GM21390 (cell line): ENCODE measurements around the gene EGFL8.
A peak's percentile ranks its signal among the peaks of the same experiment; 100 is the strongest.

Experiments used
- ATAC-seq: cut with Tn5 transposase; IDR thresholded peaks from one replicate; pipeline ENCODE4 v1.9.1; 2021; ENCODE audit not compliant: unreplicated experiment

Gene EGFL8

DNA sequence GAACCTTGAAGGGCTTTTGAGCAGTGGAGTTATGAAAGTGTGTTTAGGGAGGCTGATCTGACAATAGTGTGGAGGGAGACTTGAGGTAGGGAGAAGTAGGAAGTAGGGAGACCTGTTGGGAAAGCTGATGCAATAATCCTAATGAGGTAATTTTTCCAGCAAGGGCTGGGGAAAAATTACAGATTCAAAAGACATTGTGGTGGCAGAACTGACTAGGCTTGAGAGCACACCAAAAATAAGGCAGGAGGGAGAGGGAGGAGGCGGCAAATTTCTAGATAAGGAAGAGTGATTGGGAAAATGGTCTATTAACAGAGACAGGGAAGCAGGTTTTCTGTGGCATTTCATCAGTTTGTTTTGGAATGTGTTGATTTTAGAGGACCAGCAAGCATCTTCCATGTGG, 18.1 kb upstream of the EGFL8 start:
- no peak for ATAC-seq

DNA sequence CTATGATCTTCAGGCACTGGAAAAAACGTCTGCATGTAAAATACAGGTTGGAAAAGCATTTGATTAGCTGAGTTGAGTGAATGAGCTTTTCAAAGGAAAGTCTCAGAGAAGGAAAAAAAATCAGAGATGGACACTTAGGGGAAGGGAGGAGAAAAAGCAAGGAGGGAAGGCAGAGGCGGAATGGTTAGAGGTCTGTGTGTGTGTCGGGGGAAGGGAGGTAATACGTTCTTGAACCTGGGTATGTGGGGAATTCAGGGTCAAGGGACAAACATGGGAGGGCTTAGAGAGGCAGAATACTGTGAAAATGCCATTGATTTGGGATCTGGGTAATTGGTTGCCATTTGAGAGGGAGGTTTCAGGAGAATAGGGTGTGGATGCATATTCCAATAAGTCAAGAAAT, 17.7 kb upstream of the EGFL8 start:
- no peak for ATAC-seq

DNA sequence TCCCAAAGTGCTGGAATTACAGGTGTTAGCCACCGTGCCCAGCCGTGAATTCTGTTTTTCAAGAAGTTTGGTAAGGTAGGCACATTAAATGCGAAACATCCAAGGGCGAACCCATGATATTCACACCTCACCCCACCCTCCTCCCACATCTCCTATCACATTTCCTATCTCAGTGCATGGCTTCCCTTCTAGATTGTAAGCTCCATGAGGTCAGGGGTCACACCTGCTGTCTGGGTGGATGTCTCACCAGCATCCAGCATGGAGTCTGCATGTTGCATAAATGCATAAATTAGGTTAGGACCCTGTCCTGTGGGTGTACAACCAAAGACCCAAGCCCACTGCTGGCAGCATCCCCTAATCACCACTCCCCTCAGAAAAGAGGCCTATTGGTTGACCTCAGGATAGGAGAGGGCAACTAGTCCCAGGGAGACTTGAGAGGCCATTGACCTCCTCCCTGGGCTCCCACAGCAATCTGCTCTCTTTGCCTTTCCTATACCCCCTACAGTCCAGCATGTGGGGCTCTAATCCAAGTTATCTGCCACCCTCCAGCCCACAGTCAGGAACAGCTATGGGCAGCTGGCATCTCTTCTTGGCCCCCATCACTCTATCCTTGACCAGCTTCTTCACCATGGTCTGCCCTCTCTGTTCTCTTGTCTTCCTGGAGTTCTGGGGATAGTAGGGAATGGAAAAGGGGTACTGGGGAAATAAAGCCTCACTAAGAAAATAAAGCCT, 16.8 kb upstream of the EGFL8 start:
- no peak for ATAC-seq

DNA sequence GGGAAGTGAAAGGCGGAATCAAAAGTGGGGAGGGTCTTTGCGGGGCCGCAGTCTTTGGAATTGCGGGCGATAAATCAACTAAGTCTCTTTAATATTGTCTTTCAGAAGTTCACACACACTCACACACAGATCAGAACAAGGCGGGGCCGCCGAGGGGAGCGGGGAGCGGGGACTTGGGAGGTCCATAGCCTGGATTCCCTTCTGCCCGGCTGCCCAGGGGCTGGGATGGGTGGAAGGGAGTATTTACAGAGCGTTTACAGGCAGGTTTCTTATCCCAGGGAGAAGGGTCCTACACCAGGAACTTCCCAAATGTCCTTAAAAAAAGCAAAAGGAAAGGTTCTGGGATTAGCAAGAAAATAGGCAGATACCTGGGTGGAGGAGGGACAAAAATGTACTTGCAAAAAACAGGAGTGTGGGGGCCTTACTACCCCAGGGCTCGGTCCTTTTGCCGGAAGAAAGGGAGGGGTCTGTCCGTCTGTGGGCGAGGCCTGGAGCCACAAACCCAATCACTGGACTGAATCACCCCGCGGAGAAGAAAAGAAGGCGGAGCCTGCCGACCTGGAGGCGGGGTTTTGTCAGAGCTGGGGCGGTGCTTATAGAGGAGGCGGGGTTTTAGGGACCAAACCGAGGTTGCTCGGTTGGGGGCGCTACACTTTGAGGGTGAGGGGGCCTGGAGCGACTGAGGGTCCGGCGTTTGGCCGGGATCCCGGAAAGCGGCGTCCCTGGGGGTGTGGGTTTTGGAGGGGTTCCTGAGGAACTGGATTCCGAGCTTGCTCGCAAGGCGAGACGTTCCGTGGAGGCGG, 15.9 kb upstream of the EGFL8 start:
- ATAC-seq = no peak

DNA sequence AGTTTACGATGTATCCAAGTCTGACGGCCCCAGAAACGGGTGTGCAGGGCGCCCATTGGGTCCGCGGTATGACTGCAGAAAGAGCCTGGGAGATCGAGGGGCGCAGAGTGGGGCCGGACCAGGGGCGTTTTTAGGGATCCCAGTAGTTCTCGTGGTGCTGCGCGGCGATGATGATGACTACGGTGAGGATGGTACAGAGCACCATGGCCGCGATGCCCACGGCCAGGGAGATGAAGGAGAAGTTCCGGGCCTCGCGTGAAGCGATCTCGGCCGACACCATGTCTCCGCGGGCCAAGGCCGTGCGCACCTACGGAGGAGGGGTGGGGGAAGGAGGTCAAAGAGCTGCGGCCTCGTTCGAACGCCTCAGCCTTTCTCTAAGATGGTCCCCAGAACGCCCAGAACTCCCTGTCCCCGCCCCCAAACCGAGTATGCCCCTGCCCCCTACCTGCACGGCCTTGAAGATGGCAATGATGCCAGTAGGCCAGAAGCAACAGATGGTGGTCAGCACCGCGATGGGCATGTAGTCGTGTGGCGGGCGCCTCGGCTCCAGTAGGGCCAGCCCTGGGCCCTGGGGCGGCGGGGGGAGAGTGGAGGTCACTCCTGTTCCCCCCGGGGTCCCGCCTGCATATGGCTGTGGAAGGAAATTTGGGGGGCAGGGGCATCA, 15.2 kb upstream of the EGFL8 start:
- no peak for ATAC-seq

DNA sequence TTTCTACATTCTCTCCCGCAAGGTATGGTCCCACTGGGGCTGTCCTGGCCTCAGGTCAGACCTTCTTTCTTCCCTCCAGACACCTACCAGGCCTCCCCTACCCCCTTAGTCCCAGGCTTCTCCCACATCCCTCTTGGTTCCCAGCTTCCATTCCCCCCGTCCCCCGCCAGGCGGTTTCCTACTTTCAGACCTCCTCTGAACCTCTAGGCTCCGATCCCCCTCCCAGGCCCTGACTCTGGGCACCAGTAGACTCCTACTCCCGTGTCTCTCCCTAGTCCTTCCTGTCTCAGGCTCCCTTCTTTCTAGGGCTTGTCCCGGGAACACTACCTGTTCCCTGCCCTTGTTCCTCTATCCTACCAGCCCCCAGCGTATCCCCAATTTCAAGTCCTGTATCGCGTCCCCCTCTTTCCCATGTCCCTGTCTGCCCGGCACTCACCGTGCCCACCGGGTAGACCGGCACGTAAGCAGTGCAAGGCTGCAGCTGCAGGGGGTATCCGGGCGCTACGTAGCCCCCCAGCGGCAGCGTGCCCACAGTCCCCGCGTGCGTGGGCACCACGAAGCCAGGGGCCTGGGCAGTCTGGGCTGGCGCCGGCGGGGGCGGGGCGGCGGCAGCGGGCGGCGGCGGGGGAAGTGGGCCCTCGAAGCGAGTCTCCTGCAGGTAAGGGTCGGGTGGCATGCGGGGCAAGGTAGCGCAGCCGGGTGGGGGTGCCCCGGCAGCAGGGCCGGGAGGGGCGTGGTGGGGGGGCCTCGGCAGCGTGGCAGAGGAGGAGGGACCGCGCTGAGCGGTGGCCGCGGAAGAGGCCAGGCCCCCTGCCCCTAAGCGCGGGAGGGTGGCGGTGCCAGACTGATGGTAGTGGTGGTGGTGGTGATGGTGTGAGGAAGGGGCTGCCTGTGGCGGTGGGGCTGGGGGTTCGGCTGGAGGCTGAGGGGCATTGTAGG, 14.2 kb upstream of the EGFL8 start:
- ATAC-seq = no peak

DNA sequence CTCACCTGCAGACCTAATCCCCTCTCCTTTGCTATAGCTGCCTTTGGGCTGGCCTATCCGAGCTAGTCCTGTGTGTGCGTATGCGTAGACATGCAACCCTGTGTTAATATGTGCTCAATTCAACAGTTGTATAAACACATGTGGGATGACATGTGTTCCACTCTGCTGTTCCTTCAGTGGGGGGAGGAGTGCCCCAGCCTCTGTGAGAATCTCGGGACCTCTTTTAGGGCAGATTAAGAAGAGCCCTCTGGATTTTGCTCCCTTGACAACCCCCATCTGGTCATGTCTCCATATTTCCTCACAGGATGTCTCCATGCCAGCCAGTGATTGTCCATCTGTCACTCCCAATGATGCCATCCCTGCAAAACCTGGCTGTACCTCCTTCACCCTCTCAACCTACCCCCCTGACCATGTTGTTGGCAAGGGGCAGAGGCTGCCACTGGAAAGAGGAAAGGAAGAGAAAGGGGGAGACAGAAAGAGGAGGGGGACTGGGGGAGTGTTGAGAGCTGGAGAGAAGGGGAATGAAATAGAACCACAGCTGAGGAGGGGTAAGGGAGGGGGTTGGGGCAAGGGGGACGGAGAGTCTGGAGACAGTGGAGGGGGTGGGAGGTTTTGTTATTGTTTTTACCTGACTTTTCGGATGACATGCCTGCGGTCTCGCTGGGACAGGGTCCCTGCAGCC, 13.1 kb upstream of the EGFL8 start:
- no peak for ATAC-seq

DNA sequence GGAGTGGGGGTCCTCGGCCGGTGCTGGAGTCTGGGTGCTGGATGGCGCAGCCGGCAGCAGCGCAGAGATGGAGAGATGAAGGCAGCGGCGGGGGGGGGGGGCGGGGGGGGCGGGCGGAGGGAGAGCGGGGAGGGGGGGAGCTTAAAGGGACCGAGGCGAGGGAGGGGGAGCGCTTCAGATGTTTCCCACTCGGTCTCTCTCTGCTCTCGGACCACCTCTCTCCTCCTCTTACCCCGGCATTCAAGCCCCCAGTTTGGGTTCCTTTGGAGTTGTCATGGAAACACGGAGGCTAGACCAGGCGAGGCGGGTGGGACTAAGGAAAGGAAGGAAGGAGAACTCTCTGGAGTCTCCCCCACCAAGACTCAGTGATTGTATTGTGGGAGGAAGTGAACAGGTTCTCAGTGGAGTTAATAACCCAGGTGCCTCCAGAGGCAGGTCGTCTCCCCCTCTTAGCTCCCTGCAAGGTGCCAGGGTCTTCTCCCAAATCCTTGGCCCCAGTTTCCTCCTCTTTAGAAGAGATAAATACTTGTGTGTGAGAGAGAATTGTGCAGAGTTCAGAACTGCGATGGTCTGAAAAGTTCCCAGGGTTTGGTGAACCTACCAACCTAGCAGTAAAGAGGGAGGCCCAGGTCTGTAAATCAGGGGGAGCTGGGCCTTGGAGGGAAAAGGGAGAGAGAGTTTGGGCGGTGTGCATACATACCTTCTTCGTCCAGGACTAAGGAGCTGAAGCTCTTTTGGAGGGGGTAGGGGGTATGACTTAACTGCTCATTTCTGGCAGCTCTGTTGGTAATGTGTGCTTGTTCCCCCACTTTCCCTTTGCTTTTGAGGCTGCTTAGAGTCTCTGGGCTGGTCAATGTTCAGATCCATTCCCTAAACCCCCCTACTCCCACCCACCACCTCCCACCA, 12.3 kb upstream of the EGFL8 start, which contains the start of gene PRRT1:
Gene PRRT1, minus strand, starts transcription at position 77 of the 906 bp plus-strand sequence. CDS start 112 bp downstream, outside the sequence.
- no peak for ATAC-seq

DNA sequence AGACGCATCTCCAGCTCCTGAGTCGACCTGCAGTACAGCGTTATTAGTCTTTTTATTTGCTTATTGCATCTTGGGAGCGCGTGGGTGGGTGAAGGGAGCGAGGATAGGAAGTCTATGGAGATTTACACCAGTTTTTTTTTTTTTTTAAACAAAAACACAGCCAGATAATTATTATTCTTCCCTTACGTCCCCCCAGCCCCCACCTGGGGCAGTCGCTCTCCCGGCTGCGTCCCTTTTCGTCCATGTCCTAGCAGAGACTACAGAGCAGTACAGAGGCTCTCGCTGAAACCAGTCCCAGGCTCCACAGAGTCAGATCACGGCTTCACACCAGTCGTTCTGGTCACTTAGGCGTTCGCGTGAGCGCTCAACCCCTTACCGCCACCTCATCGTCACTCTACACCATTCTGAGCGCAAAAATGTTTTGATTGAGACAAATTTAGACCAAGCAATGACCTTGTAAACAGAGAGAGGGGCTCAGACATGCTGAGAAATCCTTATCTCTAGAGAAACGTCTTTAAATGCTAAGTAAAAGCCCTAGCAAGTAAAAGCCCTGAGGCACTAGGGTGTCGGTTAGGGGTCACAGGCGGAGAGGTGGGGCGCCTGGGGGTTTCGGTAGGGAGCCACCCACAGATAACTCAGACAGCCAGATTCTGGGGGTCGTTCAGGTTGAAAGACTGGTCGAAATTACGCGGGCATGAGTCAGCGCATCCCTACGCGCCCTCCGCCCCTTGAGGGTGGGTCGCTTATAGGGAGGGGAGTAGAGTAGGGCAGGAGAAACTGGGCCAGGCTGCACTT, 11.4 kb upstream of the EGFL8 start:
- no peak for ATAC-seq

DNA sequence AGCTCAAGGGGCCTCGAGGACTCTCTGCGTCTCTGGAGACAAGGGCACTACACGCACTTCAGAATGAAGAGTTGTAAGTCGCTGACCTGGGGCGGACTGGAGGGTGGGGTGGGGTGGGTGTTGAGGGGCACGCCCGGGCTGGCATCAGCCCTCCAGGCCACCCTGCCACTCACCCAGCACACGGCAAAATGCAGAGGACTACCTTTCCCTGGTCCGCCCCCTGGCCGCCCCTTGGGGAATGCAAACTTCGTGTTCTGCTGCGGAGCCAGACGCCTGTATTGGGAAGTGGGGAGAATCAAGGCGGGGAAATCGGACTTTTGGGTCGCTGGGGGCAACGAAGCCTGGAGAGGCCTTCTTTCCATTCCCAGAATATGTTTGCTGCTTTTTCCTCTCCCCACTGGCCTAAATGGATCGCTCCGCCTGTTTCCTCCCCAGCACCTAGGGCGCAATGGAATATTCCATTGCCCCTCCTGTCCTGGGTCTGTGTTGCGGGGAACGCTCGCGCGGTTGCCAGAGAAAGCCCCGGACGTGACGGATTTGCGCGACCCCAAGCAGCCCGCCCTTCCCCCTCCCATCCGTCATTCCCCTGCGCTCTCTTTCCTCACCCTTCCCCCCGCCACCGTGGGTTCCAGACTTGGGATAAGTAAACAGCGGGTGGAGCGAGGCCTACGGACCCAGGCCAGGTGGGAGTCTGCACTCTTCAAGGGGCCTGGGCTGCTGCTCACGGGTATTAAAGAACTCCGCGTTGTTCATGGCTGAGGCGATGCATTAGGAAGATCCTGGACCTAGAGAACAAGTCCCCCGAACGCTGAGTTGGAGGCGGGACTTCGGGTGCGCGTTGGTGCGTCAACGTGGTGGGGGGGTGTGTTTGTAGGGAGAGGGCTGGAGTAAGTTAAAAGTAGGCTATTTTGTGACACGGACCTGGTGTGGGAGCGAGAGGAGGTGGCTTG, 10.6 kb upstream of the EGFL8 start, which contains the start of gene PPT2:
Gene PPT2, plus strand, starts transcription at position 578 of the 950 bp plus-strand sequence. CDS start 454 bp downstream, outside the sequence.
- peak; percentile 36 for ATAC-seq

DNA sequence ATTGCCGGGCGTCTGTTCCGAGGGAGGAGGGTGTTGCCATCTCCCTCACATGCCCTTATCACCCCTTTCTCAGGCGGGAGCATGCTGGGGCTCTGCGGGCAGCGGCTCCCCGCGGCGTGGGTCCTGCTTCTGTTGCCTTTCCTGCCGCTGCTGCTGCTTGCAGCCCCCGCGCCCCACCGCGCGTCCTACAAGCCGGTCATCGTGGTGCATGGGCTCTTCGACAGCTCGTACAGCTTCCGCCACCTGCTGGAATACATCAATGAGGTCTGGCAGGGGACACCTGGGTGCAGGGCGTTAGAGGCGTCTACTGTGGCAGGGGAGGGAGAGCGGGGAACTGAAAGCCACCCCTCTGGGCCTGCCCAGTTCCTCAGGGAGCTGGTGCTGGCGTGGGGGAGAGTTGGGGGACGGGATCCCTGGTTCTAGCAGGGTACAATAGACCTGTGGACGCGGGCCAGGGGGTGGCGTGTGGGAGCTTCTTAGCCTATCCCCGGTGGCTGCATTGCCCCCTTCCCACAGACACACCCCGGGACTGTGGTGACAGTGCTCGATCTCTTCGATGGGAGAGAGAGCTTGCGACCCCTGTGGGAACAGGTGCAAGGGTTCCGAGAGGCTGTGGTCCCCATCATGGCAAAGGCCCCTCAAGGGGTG, 9.8 kb upstream of the EGFL8 start:
- ATAC-seq = peak; percentile 57

DNA sequence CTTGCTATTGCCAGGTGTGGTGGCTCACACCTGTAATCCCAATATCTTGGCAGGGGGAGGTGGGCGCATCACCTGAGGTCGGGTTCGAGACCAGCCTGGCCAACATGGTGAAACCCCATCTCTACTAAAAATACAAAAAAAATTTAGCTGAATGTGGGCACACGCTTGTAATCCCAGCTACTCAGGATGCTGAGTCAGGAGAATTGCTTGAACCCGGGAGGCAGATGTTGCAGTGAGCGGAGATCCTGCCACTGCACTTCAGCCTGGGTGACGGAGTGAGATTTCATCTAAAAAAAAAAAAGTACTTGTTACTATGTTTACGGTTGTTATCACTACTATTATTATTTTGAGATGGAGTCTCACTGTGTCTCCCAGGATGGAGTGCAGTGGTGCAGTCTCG, 7.5 kb upstream of the EGFL8 start:
- ATAC-seq = no peak

DNA sequence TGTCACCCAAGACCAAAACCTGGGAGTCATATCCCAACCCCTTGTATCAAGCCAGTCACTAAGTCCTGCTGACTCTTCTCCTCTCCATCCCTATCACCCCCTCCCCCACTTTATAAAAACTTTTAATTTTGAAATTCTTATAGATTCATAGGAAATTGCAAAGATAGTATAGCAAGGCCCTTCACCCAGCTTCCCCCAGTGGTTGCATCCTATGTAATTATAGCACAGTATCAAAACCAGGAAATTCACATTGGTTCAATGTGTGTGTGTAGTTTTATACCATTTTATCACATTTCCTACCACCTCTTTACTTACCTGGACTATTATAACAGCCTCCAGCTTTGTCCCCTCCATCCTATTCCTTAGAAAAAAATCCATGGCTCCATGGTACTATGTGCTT, 6.3 kb upstream of the EGFL8 start:
- ATAC-seq = no peak

DNA sequence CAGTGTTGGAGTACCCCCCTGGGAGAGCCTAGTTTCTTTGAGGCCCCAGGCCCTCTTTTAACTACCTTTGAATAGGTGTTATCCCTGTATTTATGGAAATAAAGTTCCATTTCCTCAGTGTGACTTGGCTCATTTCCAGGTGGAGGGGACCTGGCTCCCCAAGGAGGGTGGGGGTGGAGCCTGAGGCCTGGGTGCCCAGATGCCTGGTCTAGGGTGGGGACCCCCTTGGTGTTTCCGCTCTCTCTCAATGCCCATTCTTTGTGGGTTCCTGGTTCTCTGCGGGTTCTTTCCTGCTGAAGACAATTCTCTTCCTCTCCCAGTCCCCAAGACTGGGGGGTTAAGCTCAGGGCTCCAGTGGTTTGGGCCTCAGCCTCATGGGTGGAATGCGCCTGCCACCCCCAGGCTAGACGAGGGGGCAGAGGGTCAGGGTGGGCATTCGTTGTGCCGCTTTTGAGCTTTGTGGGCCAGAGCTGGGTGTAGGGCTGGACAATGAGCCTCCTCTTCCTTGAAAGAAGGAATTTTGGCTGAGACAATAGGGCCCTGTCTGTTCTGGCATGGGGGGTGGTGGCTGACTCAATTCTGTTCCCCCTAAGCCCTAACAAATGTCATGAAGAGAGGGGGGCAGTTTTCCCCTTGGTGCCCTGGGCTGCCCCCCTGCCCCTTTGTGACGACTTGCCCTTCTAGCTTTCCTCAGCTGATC, 686 bp upstream of the EGFL8 start:
- ATAC-seq = no peak

DNA sequence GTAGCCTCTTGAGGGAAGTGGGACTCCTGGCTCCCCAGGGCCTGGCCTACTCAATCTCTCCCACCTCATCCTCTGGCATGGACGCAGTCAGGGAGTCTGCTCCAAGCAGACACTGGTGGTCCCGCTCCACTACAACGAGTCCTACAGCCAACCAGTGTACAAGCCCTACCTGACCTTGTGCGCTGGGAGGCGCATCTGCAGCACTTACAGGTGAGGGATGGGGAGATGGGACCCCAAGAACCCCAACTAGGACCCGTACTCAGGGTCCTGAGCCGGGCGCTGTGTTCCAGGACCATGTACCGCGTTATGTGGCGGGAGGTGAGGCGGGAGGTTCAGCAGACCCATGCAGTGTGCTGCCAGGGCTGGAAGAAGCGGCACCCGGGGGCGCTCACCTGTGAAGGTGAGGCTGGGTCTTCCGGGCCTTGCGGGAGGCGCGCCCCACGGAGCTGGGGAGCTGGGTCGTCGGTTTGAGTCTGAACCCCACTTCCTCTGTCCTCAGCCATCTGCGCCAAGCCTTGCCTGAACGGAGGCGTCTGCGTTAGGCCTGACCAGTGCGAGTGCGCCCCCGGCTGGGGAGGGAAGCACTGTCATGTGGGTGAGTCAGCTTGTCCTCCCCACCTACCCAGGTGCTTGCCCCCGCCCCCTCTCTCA, 2.1 kb downstream of the EGFL8 start:
- ATAC-seq = no peak
